Hematopoietic multipotent progenitor cell treated with erythropoietin and hydrocortisone succinate and interleukin-3 and kit ligand, for 4 days (in vitro differentiated cells): ENCODE measurements around the gene PHAF1.

Source experiments
- DNase-seq: peaks from one replicate; pipeline ENCODE4 v3.0.0-alpha.2; 2015

Gene PHAF1

DNA sequence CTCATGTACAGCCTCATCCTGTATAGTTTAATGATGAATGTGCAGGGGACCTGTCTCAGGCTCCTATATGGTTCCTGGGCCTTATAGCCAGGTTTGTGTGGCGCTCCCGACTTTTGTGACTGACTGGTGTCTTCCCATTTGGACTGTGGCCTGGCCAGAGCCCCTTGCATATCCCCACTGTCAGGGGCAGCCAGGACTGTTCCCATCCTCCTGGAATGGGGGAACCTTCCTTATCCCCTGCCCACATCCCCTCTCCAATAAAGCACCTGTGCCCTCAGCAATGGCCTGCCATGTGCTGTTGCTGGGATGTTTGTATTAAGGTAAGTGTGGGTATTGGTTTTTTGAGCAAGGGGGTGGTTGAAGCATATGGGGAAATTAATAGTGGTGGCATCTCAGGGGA lies 38.5 kb downstream of the PHAF1 start:
- no peak for DNase-seq

- no peak for DNase-seq
Observed at GRCh38 chr16:67148656-67149275, 39.0 kb downstream of the PHAF1 start.

DNA sequence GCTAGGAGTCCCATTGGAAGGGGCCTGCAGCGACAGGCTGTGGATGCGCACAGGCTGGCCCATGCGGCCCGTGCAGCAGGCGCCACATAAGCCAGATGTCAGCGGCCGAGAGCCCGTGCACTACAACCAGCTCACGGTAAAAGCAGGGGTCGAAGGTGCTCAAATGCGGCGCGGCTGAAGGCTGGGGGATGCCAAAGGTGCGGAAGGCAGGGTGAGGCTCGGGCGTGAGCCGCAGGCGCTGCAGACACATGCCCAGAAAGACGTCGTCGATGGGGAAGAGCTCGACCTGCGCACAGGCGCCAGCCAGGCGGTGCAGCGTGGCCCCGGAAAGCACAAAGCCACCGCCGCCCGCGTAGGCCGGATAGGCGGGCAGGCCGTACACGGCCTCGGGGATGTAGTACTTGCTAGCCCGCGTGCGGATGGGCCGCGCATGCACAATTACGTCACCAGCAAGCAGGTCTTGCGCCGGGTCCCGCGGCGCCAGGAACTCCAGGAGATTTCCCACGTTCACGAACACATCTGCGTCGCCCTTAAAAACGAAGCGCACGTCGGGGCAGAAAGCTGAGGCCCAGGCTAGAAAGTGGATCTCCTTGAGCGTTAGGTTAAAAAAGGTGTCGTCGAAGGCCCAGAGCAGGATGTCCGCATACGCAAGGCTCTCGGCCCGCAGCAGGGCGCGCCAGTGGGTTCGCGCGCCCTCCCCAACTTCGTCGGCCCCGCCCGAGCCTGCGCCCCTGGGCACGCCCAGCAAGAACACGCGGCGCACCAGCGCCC lies 39.7 kb downstream of the PHAF1 start:
- DNase-seq: peak; percentile 51

GRCh38 chr16:67150047-67150832 lies 40.5 kb downstream of the PHAF1 start:
- peak; percentile 70 for DNase-seq

- DNase-seq: peak; percentile 60
Observed at GRCh38 chr16:67150833-67151396, 41.2 kb downstream of the PHAF1 start, which contains the start of gene B3GNT9. TSS of gene B3GNT9 (minus strand) at chr16:67150998. CDS start at chr16:67150485, 513 bp downstream.

- no peak for DNase-seq
Observed at GRCh38 chr16:67151431-67152097, 41.8 kb downstream of the PHAF1 start.

- no peak for DNase-seq
Observed at GRCh38 chr16:67154578-67155294, 45.0 kb downstream of the PHAF1 start.

GRCh38 chr16:67155295-67156142 lies 45.8 kb downstream of the PHAF1 start:
- peak; percentile 86 for DNase-seq

GRCh38 chr16:67156143-67156844 lies 46.6 kb downstream of the PHAF1 start:
- no peak for DNase-seq

GRCh38 chr16:67157106-67157748 lies 47.5 kb downstream of the PHAF1 start:
- no peak for DNase-seq

GRCh38 chr16:67157892-67158635 lies 48.3 kb downstream of the PHAF1 start:
- no peak for DNase-seq

DNA sequence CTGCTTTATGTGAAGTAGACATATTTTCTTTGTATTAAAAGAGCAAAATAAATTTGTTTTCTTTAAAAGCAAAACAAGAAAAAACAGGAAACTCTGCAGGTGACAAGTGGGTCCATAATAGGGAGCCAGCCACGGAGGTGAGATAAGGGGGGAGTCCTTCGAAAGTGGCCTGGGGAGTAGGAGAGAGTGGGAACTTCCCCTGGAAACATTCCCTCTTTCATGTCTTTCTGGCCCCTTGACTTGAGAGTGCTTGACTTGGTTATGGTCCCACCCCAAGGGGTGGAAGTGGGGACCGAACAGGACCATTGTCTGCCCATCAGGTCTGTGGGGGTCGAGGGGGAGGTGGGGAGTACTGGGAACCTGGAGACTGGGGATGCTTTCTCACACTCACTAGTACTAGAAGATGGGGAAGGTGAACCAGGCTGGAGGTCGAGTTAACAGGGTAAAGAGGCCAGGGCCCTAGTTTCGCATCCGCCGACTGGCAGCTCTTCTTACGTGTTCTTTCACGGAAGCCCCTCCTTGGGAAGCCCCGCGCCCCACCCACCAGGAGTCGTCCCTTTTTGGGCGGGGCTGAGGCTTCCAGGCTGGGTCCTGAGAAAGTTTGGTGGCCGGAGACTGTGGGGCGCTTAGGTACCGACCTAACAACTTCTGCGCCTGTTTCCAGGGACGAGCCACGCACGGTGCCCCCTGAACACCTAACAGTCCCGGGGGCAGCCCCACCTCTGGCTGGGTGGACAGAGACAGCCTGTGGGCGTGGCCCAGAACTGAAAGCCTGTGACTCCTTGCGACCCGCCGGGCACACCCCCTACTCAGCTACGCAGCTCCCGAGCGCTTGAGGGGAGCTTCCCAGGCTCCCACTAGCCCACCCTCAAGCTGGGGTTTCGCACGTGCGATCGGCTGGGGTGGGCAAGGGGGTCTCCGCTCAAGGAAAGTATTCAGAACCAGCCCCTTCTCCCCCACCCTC lies 49.2 kb downstream of the PHAF1 start:
- peak; percentile 64 for DNase-seq

DNA sequence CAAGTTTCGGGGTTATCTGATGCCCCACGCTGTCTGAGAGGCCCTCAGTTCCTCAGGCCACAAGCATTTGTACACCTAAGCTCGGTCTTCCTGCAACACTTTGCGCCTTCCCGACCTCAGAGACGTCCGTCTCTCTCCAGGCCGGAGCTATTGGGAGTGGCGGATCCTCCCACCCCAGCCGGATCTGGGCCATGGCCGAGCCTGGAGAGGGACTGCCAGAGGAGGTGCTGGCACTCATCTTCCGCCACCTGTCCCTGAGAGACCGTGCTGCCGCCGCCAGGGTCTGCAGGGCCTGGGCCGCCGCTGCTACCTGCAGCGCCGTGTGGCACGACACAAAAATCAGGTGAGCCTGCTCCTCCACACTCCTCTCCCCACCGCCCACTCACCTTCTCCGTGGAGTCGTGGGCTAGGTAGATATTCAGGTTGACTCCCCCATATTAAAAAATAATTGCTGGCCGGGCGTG lies 51.9 kb downstream of the PHAF1 start:
- no peak for DNase-seq

DNA sequence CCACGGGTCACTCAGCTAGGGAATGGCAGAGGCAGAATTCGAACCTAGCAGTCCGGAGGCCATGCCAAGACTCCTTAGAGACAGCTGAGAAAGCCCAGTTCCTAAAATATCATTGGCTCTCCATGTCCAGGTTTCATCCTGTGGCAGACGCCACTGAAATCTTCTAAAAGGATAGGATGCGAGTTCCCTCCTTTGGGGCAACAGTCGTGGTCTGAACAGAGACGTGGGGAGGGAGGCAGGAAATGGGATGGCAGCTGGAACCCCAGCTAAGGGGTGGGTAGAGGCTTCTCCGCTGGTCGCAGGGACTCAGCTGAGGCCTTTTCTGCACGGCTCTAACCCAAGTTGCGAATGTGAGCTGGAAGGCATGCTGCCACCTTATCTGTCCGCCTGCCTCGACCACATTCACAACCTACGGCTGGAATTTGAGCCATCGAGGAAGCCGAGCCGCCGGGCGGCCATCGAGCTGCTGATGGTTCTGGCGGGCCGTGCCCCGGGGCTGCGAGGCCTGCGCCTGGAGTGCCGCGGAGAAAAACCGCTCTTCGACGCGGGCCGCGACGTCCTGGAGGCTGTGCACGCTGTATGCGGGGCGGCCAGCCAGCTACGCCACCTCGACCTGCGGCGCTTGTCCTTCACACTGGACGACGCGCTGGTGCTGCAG lies 52.9 kb downstream of the PHAF1 start:
- DNase-seq: peak; percentile 53

DNA sequence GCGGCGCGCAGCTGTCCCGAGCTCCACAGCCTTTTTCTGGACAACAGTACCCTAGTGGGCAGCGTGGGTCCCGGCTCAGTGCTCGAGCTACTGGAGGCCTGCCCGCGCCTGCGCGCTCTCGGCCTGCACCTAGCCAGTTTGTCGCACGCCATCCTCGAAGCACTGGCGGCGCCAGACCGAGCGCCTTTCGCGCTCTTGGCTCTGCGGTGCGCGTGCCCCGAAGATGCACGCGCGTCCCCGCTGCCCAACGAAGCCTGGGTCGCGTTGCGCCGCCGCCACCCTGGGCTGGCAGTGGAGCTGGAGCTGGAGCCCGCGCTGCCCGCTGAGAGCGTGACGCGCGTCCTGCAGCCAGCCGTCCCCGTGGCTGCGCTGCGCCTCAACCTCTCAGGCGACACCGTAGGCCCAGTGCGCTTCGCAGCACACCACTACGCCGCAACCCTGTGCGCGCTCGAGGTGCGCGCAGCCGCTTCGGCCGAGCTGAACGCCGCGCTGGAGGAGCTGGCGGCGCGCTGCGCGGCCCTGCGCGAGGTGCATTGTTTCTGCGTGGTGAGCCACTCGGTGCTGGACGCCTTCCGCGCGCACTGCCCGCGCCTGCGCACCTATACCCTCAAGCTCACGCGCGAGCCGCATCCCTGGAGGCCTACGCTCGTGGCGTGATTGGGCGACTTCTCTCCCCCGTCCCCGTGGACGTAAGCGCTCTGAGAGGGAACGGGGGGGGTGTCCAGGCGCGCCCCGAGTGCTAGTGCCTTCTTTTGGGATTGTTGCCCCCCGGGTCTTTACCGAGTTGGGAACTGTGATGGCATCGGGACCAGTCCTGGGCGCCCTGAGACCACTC lies 53.6 kb downstream of the PHAF1 start:
- DNase-seq: peak; percentile 66

- DNase-seq: no peak
Observed at GRCh38 chr16:67163999-67164558, 54.3 kb downstream of the PHAF1 start.
